Activated CD4-positive, alpha-beta memory T cell treated with anti-CD3 and anti-CD28 coated beads for 36 hours (primary cell): ENCODE data around the gene NLN. TPM values are rescaled to one million over a fixed set of nuclear protein-coding genes. Genes with fewer than 3 reads are reported as not detected.
"Not testable (repeated sequence)": the region's sequence is repeated elsewhere in the genome, so short reads cannot be mapped to it uniquely, and the experiment has no call there.

Experiments
- CTCF ChIA-PET: fragments of 350-600 bp; sonication (Branson Sonifier 250); formaldehyde crosslinking; loops from one replicate; lab custom pipeline; 2021; ENCODE audit warnings: antibody characterized with exemption, inconsistent platforms; lab: Charles Lee
- POLR2A ChIA-PET: fragments of 350-600 bp; sonication (Branson Sonifier 250); formaldehyde crosslinking; loops from one replicate; lab custom pipeline; 2021; ENCODE audit warnings: antibody characterized with exemption; lab: Charles Lee
- DNase-seq: peaks from one replicate; pipeline ENCODE4 v3.0.0-alpha.2; 2020
- H3K27ac Mint-ChIP-seq: one replicate; pipeline ENCODE4 v1.8.0; 2021; ENCODE audit warnings: mixed read lengths
- H3K27me3 Mint-ChIP-seq: one replicate; pipeline ENCODE4 v1.8.0; 2021; ENCODE audit warnings: mixed read lengths
- H3K36me3 Mint-ChIP-seq: one replicate; pipeline ENCODE4 v1.8.0; 2021; ENCODE audit warnings: mixed read lengths
- H3K4me1 Mint-ChIP-seq: one replicate; pipeline ENCODE4 v1.8.0; 2021; ENCODE audit warnings: low read depth, mixed read lengths
- H3K4me3 Mint-ChIP-seq: one replicate; pipeline ENCODE4 v1.8.0; 2021; ENCODE audit warnings: mild to moderate bottlenecking, mixed read lengths
- H3K9me3 Mint-ChIP-seq: one replicate; pipeline ENCODE4 v1.8.0; 2021; ENCODE audit warnings: mixed read lengths
- intact Hi-C: fragments of 100-400 bp; cut with micrococcal nuclease; formaldehyde crosslinking; loops from one replicate; pipeline ENCODE4 v1.15.1; 2023
- total RNA-seq, 2 experiments: library from RNA; stranded (reverse); gene quantifications; one replicate each; pipeline ENCODE4 v1.2.3, GENCODE V29; 2021

The NLN gene
- total RNA-seq, 2 experiments from 2014 or later, result 22.7 to 23.7 TPM

DNA sequence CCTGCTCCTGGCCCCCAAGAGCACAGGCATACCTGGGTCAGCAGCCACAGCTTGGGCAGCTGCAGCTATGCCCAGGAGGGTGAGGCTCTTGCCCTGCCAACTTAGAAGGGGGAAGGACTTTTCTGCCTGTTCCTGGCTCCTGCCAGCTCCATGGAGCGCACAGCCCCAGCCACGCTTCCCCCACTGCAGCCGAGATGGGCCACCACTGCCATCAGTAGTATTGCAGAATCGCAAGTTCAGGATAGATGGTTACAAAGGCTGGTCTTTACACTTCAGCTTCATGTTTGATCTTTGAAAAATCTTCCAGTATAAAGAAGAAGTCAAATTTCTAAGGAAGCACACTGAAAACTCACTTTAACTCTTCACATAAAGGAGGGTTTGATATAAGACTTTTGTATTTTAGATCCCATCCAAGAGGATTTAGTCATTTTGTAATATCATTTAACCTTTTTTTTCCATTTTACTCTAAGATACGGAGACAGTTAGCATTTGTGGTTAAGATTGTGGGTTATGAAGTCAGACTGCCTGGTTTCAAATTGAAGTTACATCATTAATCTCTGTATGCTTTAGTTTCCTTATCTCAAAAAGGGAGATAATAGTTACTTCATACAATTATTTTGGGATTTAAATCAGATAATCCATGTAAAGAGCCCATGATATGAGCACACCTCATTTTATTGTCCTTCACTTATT is 81.8 kb downstream of the NLN start:
- CTCF ChIA-PET, result no interaction called here
- intact Hi-C loops, result loop anchor here (2.0 kb wide), 1 partner anchor 121 kb away; no protein-coding TSS in a partner anchor
- Mint-ChIP-seq H3K4me1 (peaks cover 29% of the 10 kb centered on the region), H3K27me3 (peaks cover 2% of the 10 kb centered on the region), H3K36me3 (peaks cover 32% of the 10 kb centered on the region), H3K4me3 (peak overlapping the region; percentile 35), H3K9me3 (peaks cover 12% of the 10 kb centered on the region), H3K27ac (no peak overlapping the region)
- no peak for DNase-seq
- POLR2A ChIA-PET, result interaction anchor here (0.7 kb wide), 1 partner anchor 12 kb away, joined by 3 read pairs; no protein-coding TSS in a partner anchor

DNA sequence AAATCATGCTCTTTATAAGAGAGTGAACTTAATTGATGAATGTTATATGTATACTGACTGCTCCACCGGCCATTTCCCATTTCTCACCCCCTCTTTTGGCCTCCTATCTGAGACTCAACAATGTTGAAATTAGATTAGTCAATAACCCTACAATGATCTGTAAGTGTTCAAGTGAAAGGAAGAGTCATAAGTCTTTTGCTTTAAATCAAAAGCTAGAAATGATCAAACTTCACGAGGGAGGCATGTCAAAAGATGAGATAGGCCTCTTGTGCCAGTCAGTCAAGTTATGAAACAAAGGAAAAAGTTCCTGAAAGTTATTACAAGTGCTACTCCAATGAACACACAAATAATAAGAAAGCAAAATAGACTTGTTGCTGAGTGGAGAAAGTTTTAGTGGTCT is 83.1 kb downstream of the NLN start:
- H3K4me1 Mint-ChIP-seq, result peaks cover 29% of the 10 kb centered on the region
- peaks cover 12% of the 10 kb centered on the region for H3K9me3 Mint-ChIP-seq
- ChIA-PET POLR2A (interaction anchor here (0.7 to 1.8 kb wide), 2 partner anchors 9 to 121 kb away, joined by 4 to 6 read pairs; partner anchors contain the start of gene ERBIN), CTCF (no interaction called here)
- no peak for DNase-seq
- intact Hi-C loops, result loop anchor here (2.0 kb wide), 1 partner anchor 120 kb away; no protein-coding TSS in a partner anchor
- no peak overlapping the region for H3K27ac Mint-ChIP-seq
- no peak overlapping the region for H3K4me3 Mint-ChIP-seq
- peaks cover 2% of the 10 kb centered on the region for H3K27me3 Mint-ChIP-seq
- H3K36me3 Mint-ChIP-seq, result peaks cover 40% of the 10 kb centered on the region

DNA sequence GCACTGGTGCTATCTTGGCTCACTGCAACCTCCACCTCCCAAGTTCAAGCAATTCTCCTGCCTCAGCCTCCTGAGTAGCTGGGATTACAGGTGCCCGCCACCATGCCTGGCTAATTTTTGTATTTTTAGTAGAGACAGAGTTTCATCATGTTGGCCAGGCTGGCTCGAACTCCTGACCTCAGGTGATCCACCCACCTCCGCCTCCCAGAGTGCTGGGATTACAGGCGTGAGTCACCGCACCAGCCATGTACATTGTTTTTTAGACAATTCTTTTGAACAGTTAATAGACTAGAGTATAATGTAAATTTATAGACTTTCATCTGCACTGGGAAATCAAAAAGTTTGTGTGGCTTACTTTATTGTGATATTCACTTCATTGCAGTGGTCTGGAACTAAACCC is 85.5 kb downstream of the NLN start:
- Mint-ChIP-seq H3K4me1 (peaks cover 28% of the 10 kb centered on the region), H3K36me3 (peaks cover 36% of the 10 kb centered on the region)
- intact Hi-C loops, POLR2A ChIA-PET, H3K27me3 Mint-ChIP-seq, DNase-seq, H3K9me3 Mint-ChIP-seq, CTCF ChIA-PET, H3K27ac Mint-ChIP-seq, H3K4me3 Mint-ChIP-seq: not testable (repeated sequence)

DNA sequence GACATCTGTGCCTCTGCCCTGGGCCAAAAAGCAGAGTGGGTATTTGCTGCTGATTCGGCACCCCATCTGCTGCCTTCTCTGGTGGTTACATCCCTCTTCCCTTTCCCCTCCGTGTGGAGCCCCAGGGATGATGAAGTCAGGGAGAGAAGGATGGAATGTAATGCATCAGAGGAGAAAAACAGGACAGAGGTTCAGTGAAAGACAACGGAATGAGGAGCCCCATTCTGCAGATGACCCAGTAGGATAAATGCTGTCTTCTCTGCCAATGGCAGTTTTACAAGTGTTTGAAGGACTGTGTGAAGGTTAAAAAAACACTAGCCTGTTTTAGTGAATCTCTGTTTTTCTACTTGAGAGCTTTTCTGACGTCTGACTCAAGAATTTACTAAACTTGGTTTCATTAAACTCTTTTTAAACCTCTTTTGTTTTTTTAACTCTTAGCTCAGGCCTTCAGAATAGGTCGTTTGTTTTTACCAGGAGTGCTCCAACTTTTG is 86.3 kb downstream of the NLN start:
- Mint-ChIP-seq H3K4me1 (peaks cover 34% of the 10 kb centered on the region), H3K36me3 (peaks cover 36% of the 10 kb centered on the region), H3K9me3 (no peaks in the 10 kb centered on the region), H3K27ac (no peak overlapping the region), H3K4me3 (no peak overlapping the region), H3K27me3 (peaks cover 2% of the 10 kb centered on the region)
- no peak for DNase-seq
- ChIA-PET CTCF (no interaction called here), POLR2A (no interaction called here)
- intact Hi-C loops, result no loop called here

DNA sequence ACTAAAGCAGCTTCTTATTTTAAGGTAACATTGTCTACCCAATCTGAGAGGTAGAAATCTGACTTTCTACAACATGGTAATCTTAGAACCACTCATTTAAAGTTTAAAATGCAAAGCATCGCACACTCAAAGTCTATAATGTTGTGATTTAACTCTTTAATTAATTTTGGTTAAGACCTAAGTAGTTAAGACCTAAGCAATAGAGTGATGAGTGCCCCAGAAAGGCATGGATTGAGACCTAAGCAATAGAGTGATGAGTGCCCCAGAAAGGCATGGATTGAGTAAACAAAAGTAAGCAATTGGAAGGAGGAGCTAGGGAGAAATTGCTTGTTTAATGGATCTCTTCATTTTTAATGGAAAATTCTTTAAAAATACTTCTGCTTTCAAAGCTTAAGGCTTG is 86.8 kb downstream of the NLN start:
- POLR2A ChIA-PET, result no interaction called here
- no peak for DNase-seq
- Mint-ChIP-seq H3K4me1 (peaks cover 30% of the 10 kb centered on the region), H3K27me3 (peaks cover 2% of the 10 kb centered on the region), H3K27ac (no peak overlapping the region), H3K9me3 (no peaks in the 10 kb centered on the region), H3K4me3 (no peak overlapping the region), H3K36me3 (peaks cover 34% of the 10 kb centered on the region)
- CTCF ChIA-PET, result no interaction called here
- intact Hi-C loops, result no loop called here

DNA sequence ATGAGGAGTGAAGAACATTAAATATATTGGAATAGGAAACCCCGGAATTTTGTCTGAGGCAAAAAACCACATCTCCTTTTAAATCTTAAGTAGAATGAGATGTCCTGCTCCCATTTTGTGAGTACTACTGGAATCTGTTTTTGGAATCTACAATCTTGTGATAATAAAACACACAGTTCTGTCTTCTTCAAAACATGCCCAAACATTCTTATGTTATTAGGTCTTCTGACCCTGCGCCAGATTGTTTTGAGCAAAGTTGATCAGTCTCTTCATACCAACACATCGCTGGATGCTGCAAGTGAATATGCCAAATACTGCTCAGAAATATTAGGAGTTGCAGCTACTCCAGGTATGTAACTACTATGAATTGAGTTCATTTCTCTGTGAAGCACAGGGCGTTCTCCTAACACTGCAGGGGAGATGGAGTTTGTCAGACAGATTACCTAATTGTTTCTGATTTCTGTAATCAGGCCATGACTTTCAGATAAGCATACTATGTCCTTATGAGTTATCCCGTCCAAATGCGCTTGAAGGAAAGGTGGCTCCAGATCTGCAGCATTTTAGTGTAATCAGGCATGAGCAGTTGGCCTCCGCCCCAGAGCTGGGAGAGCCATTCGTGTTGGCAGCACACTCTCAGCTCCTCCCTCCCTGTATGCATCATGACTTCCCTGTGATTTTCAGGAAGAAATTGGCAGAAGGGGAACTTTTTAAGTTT is 88.0 kb downstream of the NLN start:
- Mint-ChIP-seq H3K36me3 (peaks cover 37% of the 10 kb centered on the region), H3K27me3 (peaks cover 2% of the 10 kb centered on the region), H3K27ac (no peak overlapping the region), H3K4me3 (no peak overlapping the region), H3K4me1 (peaks cover 19% of the 10 kb centered on the region), H3K9me3 (no peaks in the 10 kb centered on the region)
- CTCF ChIA-PET, result no interaction called here
- intact Hi-C loops, result no loop called here
- POLR2A ChIA-PET, result no interaction called here
- no peak for DNase-seq

DNA sequence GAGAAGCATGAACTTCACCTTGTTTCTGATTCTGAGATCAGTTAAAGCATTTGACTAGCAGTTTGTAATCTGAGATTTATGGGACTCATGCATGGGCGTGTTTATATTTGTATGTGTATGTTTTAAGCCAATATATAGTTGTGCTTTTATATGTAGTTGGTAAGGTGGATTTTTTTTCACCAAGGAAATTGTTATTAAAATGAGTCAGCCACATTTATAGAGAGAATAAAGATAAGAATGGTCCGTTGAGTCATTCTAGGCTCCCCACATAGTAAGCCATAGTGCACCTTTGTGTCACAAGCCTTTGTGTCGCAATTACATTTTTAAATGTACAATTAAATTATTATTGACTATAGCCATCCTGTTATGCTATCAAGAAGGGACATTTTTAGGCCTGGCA is 89.0 kb downstream of the NLN start:
- CTCF ChIA-PET, result no interaction called here
- Mint-ChIP-seq H3K27me3 (no peaks in the 10 kb centered on the region), H3K4me3 (no peak overlapping the region), H3K4me1 (peaks cover 11% of the 10 kb centered on the region), H3K9me3 (no peaks in the 10 kb centered on the region), H3K36me3 (peaks cover 31% of the 10 kb centered on the region), H3K27ac (no peak overlapping the region)
- POLR2A ChIA-PET, result no interaction called here
- intact Hi-C loops, result no loop called here
- DNase-seq, result no peak

DNA sequence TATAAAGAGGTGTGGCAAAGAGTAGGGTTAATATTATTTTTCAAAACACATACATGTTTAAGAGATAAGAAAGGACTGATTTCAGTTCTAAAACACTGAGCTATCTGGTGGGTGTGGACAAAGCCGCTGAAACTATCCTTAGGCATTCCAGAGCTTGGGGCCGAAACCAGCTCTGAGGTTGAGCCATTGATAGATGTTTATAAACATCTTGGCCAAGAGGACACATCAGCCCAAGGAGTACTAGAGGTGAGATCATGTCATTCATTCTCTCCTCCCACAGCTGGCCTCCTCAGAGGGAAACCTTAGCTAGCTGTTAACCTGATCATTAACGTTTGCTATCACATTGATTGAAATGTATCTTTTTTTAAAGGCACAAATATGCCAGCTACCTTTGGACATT is 89.9 kb downstream of the NLN start:
- H3K27ac Mint-ChIP-seq, result no peak overlapping the region
- peaks cover 11% of the 10 kb centered on the region for H3K4me1 Mint-ChIP-seq
- no peaks in the 10 kb centered on the region for H3K27me3 Mint-ChIP-seq
- CTCF ChIA-PET, result interaction anchor here (0.7 kb wide), 1 partner anchor 213 kb away, joined by 3 read pairs; no protein-coding TSS in a partner anchor
- DNase-seq, result no peak
- H3K36me3 Mint-ChIP-seq, result peaks cover 26% of the 10 kb centered on the region
- POLR2A ChIA-PET, result no interaction called here
- intact Hi-C loops, result no loop called here
- H3K4me3 Mint-ChIP-seq, result no peak overlapping the region
- H3K9me3 Mint-ChIP-seq, result no peaks in the 10 kb centered on the region

DNA sequence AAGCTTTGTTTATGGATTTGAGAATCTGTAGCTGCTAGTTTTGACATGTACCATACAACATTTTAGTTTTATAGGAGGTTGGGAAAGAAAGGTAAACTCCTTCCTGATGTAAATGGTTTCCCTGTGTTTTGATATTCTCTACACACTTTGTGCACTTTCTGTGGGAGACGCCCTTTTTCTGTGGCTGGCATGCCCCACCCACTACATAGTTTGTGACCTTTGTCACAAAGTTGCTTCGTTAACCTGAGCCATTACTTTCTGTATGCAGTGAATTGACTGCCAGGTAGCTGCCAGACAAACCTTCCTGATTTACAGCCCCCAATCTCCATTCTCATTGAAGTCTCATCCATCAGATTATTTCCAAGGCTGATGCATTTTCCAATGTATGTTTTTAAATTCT is 90.6 kb downstream of the NLN start:
- CTCF ChIA-PET, result no interaction called here
- no peak for DNase-seq
- Mint-ChIP-seq H3K27me3 (no peaks in the 10 kb centered on the region), H3K9me3 (no peaks in the 10 kb centered on the region), H3K27ac (no peak overlapping the region), H3K4me1 (peaks cover 11% of the 10 kb centered on the region), H3K4me3 (no peak overlapping the region), H3K36me3 (peaks cover 26% of the 10 kb centered on the region)
- POLR2A ChIA-PET, result no interaction called here
- intact Hi-C loops, result no loop called here

DNA sequence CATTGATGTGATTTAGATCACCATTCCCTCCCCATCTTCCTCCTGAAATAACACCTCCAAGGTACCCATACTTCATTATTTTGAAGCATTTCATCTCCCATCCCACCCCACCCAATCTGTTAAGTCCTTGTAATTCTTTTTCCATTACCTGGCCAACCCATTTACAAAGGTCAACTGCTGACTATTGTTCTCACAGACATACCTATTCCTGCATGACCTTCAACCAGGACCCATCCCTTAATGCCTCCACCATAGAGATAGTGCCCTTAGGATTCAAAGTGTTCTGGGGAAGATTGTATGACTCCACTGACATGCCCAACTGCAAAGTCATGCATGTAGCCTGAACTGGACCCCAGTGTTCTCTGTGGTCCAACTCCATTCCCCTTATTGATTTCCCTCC is 91.2 kb downstream of the NLN start:
- POLR2A ChIA-PET, result no interaction called here
- Mint-ChIP-seq H3K27me3 (no peaks in the 10 kb centered on the region), H3K9me3 (no peaks in the 10 kb centered on the region), H3K27ac (no peak overlapping the region), H3K36me3 (peaks cover 26% of the 10 kb centered on the region), H3K4me1 (peaks cover 11% of the 10 kb centered on the region), H3K4me3 (no peak overlapping the region)
- intact Hi-C loops, result no loop called here
- CTCF ChIA-PET, result no interaction called here
- no peak for DNase-seq

DNA sequence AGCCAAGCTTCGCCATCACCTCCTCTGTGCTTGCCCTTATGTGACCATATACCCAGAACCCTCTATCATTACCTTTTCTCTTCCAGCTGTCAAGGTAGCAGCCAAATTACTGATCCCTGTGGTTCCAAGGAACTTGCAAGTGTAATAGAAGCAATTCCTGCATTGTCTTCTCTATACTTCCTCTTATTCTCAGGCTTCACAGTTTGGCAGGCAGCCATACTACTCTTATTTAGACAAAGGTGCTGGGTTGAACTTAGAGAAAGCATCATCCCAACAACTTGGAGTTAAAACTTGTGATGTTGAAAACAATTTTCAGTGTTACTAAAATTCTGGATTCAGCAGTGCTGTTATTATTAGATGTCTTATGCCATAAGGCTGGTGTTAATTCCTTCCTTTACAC is 93.2 kb downstream of the NLN start:
- H3K4me3 Mint-ChIP-seq, result no peak overlapping the region
- CTCF ChIA-PET, result no interaction called here
- H3K27ac Mint-ChIP-seq, result no peak overlapping the region
- no peaks in the 10 kb centered on the region for H3K9me3 Mint-ChIP-seq
- POLR2A ChIA-PET, result no interaction called here
- peaks cover 17% of the 10 kb centered on the region for H3K36me3 Mint-ChIP-seq
- no peak for DNase-seq
- H3K27me3 Mint-ChIP-seq, result no peaks in the 10 kb centered on the region
- H3K4me1 Mint-ChIP-seq, result peaks cover 17% of the 10 kb centered on the region
- intact Hi-C loops, result no loop called here

DNA sequence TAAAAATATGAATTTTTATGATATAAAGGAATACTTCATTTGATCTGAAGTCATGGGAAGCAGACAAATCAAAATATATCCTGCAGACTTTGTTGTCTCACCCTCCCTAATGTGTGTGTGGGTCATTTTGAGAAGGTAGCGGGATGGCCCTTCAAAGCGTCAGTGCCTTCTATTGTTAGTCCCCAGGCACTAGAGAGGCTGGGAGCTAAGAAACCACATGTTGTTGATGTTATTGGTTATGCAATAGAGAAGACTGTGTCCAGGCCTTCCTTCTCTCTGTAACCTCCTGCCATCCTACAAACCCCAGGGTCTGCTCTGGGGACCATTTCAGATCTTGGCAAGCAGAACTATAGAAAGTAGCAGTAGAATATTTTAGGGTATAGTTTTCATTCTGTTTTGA is 94.7 kb downstream of the NLN start:
- H3K27ac Mint-ChIP-seq, result no peak overlapping the region
- no peak for DNase-seq
- intact Hi-C loops, result no loop called here
- peaks cover 17% of the 10 kb centered on the region for H3K4me1 Mint-ChIP-seq
- no peaks in the 10 kb centered on the region for H3K27me3 Mint-ChIP-seq
- ChIA-PET CTCF (no interaction called here), POLR2A (interaction anchor here (0.6 kb wide), 1 partner anchor 16 kb away, joined by 6 read pairs; no protein-coding TSS in a partner anchor)
- no peak overlapping the region for H3K4me3 Mint-ChIP-seq
- peaks cover 14% of the 10 kb centered on the region for H3K36me3 Mint-ChIP-seq
- no peaks in the 10 kb centered on the region for H3K9me3 Mint-ChIP-seq
